A549 treated with dexamethasone at 1 μM for 4 hours (cell line): ENCODE measurements around the gene PCDHA7. TPM values are rescaled to one million over a fixed set of nuclear protein-coding genes. Genes with fewer than 3 reads are reported as not detected.

Experiments used
- total RNA-seq: library from RNA; stranded (reverse); fragments of 200-300 nt; extraction: Qiagen RNA extraction; gene quantifications from 5 replicates; pipeline ENCODE4 v1.2.3, GENCODE V29; 2022

Gene PCDHA7
- total RNA-seq, result 0.07 to 0.16 TPM (median 0.12 TPM) in 5 replicates

GRCh38 chr5:140833993-140834392 lies at the start of gene PCDHA7:
PCDHA7 (plus strand) TSS chr5:140834269; CDS start chr5:140834384, 115 bp downstream.

GRCh38 chr5:140785905-140786686 lies 48.0 kb upstream of the PCDHA7 start, which contains the start of gene PCDHA1:
PCDHA1 (plus strand) TSS chr5:140786140.

GRCh38 chr5:140794595-140795258 lies 39.3 kb upstream of the PCDHA7 start, which contains the start of gene PCDHA2:
PCDHA2 (plus strand) TSS chr5:140794852.

GRCh38 chr5:140800816-140801493 lies 33.1 kb upstream of the PCDHA7 start, which contains the start of gene PCDHA3:
PCDHA3 (plus strand) TSS chr5:140801057.

GRCh38 chr5:140806834-140807775 lies 27.0 kb upstream of the PCDHA7 start, which contains the start of gene PCDHA4:
PCDHA4 (plus strand) TSS chr5:140807068.

GRCh38 chr5:140821375-140822280 lies 12.4 kb upstream of the PCDHA7 start, which contains the start of gene PCDHA5:
PCDHA5 (plus strand) TSS chr5:140821613.

GRCh38 chr5:140827704-140828361 lies 6.2 kb upstream of the PCDHA7 start, which contains the start of gene PCDHA6:
PCDHA6 (plus strand) TSS chr5:140827960; CDS start chr5:140828092, 132 bp downstream.

GRCh38 chr5:140840978-140841962 lies 7.2 kb downstream of the PCDHA7 start, which contains the start of gene PCDHA8:
PCDHA8 (plus strand) TSS chr5:140841187; CDS start chr5:140841322, 135 bp downstream.

GRCh38 chr5:140848139-140849102 lies 14.4 kb downstream of the PCDHA7 start, which contains the start of gene PCDHA9:
PCDHA9 (plus strand) TSS chr5:140848382; CDS start chr5:140848496, 114 bp downstream.

GRCh38 chr5:140855772-140856674 lies 22.0 kb downstream of the PCDHA7 start, which contains the start of gene PCDHA10:
PCDHA10 (plus strand) TSS chr5:140855897; CDS start chr5:140856049, 152 bp downstream.

GRCh38 chr5:140868721-140869554 lies 34.9 kb downstream of the PCDHA7 start, which contains the start of gene PCDHA11:
PCDHA11 (plus strand) TSS chr5:140868957; CDS start chr5:140869104, 147 bp downstream.

GRCh38 chr5:140875085-140876065 lies 41.3 kb downstream of the PCDHA7 start, which contains the start of gene PCDHA12:
PCDHA12 (plus strand) TSS chr5:140875308; CDS start chr5:140875473, 165 bp downstream.

GRCh38 chr5:140881889-140882590 lies 48.0 kb downstream of the PCDHA7 start, which contains the start of gene PCDHA13:
PCDHA13 (plus strand) TSS chr5:140882124; CDS start chr5:140882269, 145 bp downstream.

